ENCODE results near the gene SAFB2.

The SAFB2 gene

GRCh38 chr19:5588906-5589676 lies 33.5 kb downstream of the SAFB2 start:
- TF ChIP-seq CTCF (IDR thresholded peaks at IDR 0.05; ENCODE audit: unreplicated experiment in 3 of 3), result no peak
- Mint-ChIP-seq H3K4me3 (no peak overlapping the region), H3K27me3 (ENCODE audit: low read depth) (no peaks in the 10 kb centered on the region), H3K9me3 (no peaks in the 10 kb centered on the region), H3K27ac (peak overlapping the region in 1 of 3 experiments; percentile 94), H3K4me1 (peaks cover 16% of the 10 kb centered on the region), H3K36me3 (ENCODE audit: low read depth) (peaks cover 61% of the 10 kb centered on the region)

GRCh38 chr19:5588441-5588840 lies 34.1 kb downstream of the SAFB2 start:
- no peaks in the 10 kb centered on the region for H3K27me3 Mint-ChIP-seq (ENCODE audit: low read depth)
- H3K9me3 Mint-ChIP-seq, result no peaks in the 10 kb centered on the region
- H3K27ac Mint-ChIP-seq, result peak overlapping the region in 1 of 3 experiments; percentile 20
- H3K4me1 Mint-ChIP-seq, result peaks cover 16% of the 10 kb centered on the region
- H3K36me3 Mint-ChIP-seq (ENCODE audit: low read depth), result peaks cover 59% of the 10 kb centered on the region
- TF ChIP-seq CTCF (IDR thresholded peaks at IDR 0.05; ENCODE audit: unreplicated experiment in 3 of 3), result no peak
- H3K4me3 Mint-ChIP-seq, result no peak overlapping the region

GRCh38 chr19:5587661-5588060 lies 34.9 kb downstream of the SAFB2 start:
- Mint-ChIP-seq H3K36me3 (ENCODE audit: low read depth) (peaks cover 54% of the 10 kb centered on the region), H3K4me1 (peaks cover 16% of the 10 kb centered on the region), H3K27ac (peak overlapping the region in 1 of 3 experiments; percentile 20), H3K27me3 (ENCODE audit: low read depth) (no peaks in the 10 kb centered on the region), H3K4me3 (no peak overlapping the region), H3K9me3 (no peaks in the 10 kb centered on the region)
- no peak for TF ChIP-seq CTCF (IDR thresholded peaks at IDR 0.05; ENCODE audit: unreplicated experiment in 3 of 3)

GRCh38 chr19:5587071-5587455 lies 35.5 kb downstream of the SAFB2 start:
- Mint-ChIP-seq H3K4me3 (no peak overlapping the region), H3K9me3 (no peaks in the 10 kb centered on the region)

GRCh38 chr19:5586300-5587070 lies 36.1 kb downstream of the SAFB2 start:
- Mint-ChIP-seq H3K36me3 (ENCODE audit: low read depth) (peaks cover 43% of the 10 kb centered on the region), H3K27ac (peak overlapping the region in 2 of 3 experiments; percentile 89 to 94), H3K27me3 (ENCODE audit: low read depth) (no peaks in the 10 kb centered on the region)

More at GRCh38 chr19:5587071-5587455, 35.5 kb downstream of the SAFB2 start:
- no peaks in the 10 kb centered on the region for H3K27me3 Mint-ChIP-seq (ENCODE audit: low read depth)
- no peak for TF ChIP-seq CTCF (IDR thresholded peaks at IDR 0.05; ENCODE audit: unreplicated experiment in 3 of 3)
- H3K36me3 Mint-ChIP-seq (ENCODE audit: low read depth), result peaks cover 48% of the 10 kb centered on the region
- no peak overlapping the region for H3K27ac Mint-ChIP-seq
- peaks cover 16% of the 10 kb centered on the region for H3K4me1 Mint-ChIP-seq

More at GRCh38 chr19:5586300-5587070, 36.1 kb downstream of the SAFB2 start:
- Mint-ChIP-seq H3K9me3 (no peaks in the 10 kb centered on the region), H3K4me1 (peaks cover 16% of the 10 kb centered on the region), H3K4me3 (no peak overlapping the region)
- no peak for TF ChIP-seq CTCF (IDR thresholded peaks at IDR 0.05; ENCODE audit: unreplicated experiment in 3 of 3)

All from nephron (organoid).